ENCODE results near the gene ZNF185. TPM values are rescaled to one million over a fixed set of nuclear protein-coding genes. Genes with fewer than 3 reads are reported as not detected.

Gene ZNF185
- total and polyA plus RNA-seq, 2 experiments from 2014 or later: 9.2 to 10.3 TPM

DNA sequence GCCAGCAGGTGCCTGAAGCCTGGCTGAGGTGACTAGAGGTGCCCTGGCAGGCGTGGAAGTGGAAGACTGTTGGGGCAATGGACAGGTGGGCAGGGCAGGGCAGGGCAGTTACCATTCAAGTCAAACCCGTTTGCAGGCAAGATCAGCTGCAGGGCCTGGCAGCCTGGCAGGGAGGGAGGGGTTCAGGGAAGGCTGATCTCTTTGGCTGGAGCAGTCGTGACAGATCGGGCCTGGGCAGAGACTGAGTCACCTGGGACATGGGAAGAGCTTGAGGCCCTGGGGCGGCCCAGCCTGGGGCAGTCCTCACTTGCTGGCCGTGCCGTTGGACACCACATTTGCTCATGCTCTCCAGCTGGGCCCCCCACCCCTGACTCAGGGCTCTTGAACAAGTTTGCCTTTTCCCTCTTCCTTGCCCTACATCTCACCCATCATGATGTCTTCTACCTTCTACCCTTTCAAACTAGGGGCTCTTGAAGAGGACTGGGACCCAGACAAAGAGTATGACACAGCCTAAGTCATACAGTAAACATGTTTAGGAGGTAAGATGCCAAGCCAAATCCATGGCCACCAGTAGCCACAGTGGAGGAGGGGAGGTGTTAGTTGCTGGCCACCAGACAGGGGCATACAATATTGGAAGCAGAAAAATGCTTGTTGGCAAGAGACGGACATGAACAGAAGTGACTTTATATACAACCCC is 2.0 kb upstream of the ZNF185 start:
- TF ChIP-seq, protein P1, sequence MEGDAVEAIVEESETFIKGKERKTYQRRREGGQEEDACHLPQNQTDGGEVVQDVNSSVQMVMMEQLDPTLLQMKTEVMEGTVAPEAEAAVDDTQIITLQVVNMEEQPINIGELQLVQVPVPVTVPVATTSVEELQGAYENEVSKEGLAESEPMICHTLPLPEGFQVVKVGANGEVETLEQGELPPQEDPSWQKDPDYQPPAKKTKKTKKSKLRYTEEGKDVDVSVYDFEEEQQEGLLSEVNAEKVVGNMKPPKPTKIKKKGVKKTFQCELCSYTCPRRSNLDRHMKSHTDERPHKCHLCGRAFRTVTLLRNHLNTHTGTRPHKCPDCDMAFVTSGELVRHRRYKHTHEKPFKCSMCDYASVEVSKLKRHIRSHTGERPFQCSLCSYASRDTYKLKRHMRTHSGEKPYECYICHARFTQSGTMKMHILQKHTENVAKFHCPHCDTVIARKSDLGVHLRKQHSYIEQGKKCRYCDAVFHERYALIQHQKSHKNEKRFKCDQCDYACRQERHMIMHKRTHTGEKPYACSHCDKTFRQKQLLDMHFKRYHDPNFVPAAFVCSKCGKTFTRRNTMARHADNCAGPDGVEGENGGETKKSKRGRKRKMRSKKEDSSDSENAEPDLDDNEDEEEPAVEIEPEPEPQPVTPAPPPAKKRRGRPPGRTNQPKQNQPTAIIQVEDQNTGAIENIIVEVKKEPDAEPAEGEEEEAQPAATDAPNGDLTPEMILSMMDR (IDR thresholded peaks at IDR 0.05; ENCODE audit: low read depth, low read length): no peak
- DNase-seq (ENCODE audit: low read depth in 1 of 2, low spot score in 1 of 2): no peak
- H3K27ac ChIP-seq: no peak overlapping the region
- H3K4me3 ChIP-seq: no peak overlapping the region
- no peaks in the 10 kb centered on the region for H3K9me3 ChIP-seq (ENCODE audit: low read depth)
- no peaks in the 10 kb centered on the region for H3K36me3 ChIP-seq
- no peaks in the 10 kb centered on the region for H3K27me3 ChIP-seq
- no peaks in the 10 kb centered on the region for H3K4me1 ChIP-seq (ENCODE audit: low read depth)

DNA sequence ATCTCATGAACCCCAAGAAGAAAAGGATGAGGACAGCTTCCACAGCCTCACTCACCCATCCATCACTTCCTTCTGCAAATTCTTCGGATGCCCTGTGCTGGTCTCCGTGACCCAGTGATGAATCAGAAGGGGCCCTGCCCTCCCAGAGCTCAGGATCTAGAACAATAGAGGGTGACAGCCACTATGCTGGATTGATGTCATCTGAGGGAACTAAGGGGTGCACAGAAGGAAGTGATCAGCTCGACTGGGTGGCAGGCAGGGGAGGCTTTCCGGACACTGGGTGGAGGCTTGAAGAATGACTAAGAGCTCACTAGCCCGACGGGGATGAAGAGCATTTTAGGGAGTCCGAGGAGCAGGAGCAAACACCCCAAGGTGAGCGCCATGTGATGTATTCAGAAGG is 1.4 kb upstream of the ZNF185 start:
- H3K9me3 ChIP-seq (ENCODE audit: low read depth): no peaks in the 10 kb centered on the region
- H3K27me3 ChIP-seq: no peaks in the 10 kb centered on the region
- H3K36me3 ChIP-seq: no peaks in the 10 kb centered on the region
- TF ChIP-seq, protein P1 (IDR thresholded peaks at IDR 0.05; ENCODE audit: low read depth, low read length): no peak
- DNase-seq (ENCODE audit: low read depth in 1 of 2, low spot score in 1 of 2): no peak
- H3K27ac ChIP-seq: no peak overlapping the region
- H3K4me3 ChIP-seq: no peak overlapping the region
- H3K4me1 ChIP-seq (ENCODE audit: low read depth): no peaks in the 10 kb centered on the region

DNA sequence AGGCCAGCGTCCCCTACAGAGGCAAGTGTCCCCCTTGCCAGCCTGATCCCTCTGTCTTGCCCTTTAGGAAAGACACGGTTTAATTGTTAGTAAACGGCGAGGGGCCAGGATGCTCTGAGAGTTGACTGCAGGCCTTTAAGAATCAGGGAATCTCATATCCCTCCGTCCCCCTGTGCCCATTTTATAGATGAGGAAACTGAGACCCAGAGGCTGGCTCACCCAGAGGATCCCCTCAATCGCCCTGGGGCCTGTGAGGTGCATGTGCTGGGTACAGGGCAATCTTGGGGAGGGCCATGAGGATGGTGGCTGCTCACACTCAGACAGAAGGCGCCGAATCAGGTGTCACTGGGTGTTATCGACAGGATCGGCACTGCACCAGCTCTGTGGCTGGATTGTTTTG is 575 bp downstream of the ZNF185 start:
- no peaks in the 10 kb centered on the region for H3K9me3 ChIP-seq (ENCODE audit: low read depth)
- no peaks in the 10 kb centered on the region for H3K27me3 ChIP-seq
- H3K4me1 ChIP-seq (ENCODE audit: low read depth): no peaks in the 10 kb centered on the region
- no peak overlapping the region for H3K27ac ChIP-seq
- peak overlapping the region; percentile 26 for H3K4me3 ChIP-seq
- no peak for DNase-seq (ENCODE audit: low read depth in 1 of 2, low spot score in 1 of 2)
- TF ChIP-seq, protein P1 (IDR thresholded peaks at IDR 0.05; ENCODE audit: low read depth, low read length): no peak
- H3K36me3 ChIP-seq: no peaks in the 10 kb centered on the region

DNA sequence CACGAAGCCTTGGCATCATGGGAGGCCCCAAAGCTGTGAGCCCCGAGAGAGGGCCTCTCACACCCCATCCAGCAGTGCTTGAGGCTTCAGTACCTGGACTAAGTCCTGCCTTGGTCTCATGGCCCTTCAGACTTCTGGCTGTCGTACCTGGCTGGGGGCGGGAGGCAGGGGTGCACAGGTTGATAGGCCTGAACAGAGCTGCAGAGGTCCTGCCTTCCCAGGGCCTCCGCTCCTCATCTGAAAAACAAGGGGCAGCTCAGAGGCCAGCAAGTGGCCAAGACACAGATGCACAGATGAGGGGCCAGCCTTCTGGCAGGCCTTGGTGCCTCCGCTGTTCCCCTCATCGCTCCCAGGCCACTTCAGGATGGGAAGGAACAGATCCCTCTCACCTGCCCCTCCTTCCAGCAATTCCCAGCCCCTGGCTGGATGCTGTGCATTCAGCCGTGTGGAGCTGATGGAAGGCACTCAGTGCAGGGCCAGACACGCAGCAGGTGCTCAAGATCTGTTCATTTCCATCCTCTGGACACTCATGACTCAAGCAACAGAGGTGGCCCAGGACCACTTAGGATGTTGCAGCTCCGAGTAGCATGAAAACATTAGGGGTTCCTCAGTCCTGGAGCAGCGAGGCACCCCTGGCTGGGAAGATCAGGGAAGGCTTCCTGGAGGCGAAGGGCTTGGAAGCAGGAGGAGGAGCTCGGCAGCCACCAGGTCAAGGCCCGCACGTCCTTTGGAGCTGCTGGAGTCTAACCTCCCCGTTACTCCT is 1.4 kb downstream of the ZNF185 start:
- no peaks in the 10 kb centered on the region for H3K9me3 ChIP-seq (ENCODE audit: low read depth)
- DNase-seq (ENCODE audit: low read depth in 1 of 2, low spot score in 1 of 2): no peak
- no peaks in the 10 kb centered on the region for H3K36me3 ChIP-seq
- TF ChIP-seq, protein P1 (IDR thresholded peaks at IDR 0.05; ENCODE audit: low read depth, low read length): no peak
- H3K4me3 ChIP-seq: no peak overlapping the region
- no peaks in the 10 kb centered on the region for H3K27me3 ChIP-seq
- H3K4me1 ChIP-seq (ENCODE audit: low read depth): no peaks in the 10 kb centered on the region
- no peak overlapping the region for H3K27ac ChIP-seq

DNA sequence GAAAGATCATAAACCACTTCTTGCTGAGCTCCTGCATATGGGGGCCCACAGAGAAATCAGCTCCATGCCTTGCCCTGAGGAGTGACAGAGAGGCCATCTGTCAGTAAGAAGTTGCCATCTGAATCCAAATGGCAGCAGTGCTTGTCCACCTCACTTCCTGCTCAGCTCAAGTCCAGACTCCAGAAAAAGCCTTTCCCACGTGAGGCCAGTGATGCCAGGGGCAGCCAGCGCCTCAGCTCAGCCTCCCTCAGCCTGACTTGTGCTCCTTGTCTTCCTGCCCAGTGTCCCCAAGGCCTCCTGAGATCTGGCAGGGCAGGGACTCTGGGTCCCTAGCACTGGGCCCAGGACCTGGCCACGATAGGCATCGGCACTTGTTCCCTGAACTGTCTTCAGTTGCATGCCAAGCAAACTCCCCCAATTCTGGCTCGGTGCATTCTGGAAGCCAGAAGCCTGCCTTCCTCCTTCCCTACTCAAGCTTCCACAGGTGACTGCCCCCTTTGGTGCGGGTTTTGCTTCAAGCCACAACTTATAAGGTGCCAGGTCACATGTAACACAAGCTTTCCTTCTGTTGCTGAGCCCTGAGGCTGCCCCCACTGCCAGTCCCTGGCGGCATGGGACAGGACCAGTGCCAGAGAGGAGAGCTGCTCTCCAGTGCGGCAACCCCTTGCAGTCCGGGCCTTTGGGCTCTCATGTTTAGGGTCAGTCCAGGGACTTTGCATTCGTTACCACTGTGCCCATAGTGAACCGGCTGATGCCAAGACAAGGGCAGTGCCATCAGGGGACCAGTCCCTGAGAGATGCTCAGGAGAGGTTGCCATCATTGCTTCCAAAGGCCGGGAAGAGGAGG is 2.2 kb downstream of the ZNF185 start:
- TF ChIP-seq, protein P1 (IDR thresholded peaks at IDR 0.05; ENCODE audit: low read depth, low read length): no peak
- Histone ChIP-seq H3K27ac (no peak overlapping the region), H3K9me3 (ENCODE audit: low read depth) (no peaks in the 10 kb centered on the region), H3K36me3 (no peaks in the 10 kb centered on the region), H3K27me3 (no peaks in the 10 kb centered on the region), H3K4me3 (no peak overlapping the region), H3K4me1 (ENCODE audit: low read depth) (no peaks in the 10 kb centered on the region)
- DNase-seq (ENCODE audit: low read depth in 1 of 2, low spot score in 1 of 2): no peak

Measured in cardiac muscle cell (in vitro differentiated cells and primary cell).